Measurements from ENCODE around the gene SMIM23. TPM values are rescaled to one million over a fixed set of nuclear protein-coding genes. Genes with fewer than 3 reads are reported as not detected.
"Not testable (repeated sequence)": the region's sequence is repeated elsewhere in the genome, so short reads cannot be mapped to it uniquely, and the experiment has no call there.

The SMIM23 gene
- total RNA-seq, 1 donor from 2014 or later = not detected

DNA sequence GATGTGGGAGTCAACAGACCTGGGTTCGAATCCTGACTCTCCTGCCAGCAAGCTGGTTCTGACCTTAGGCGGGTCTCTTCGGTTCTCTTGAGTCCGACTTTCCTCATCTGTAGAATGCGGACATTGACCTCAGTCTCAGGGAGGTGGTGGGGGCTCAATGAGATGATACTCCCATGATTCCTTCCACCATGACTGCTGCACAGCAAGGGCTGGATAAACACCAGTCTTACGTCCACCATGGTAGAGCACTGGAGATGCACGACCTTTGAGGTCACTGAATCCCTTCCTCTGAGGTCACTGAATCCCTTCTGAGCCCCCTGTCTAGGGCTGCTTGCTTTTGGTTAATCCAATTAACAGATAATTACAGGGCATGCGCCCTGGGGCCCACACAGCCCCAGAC lies 12.5 kb upstream of the SMIM23 start:
- no peak for DNase-seq (ENCODE audit: low spot score)

DNA sequence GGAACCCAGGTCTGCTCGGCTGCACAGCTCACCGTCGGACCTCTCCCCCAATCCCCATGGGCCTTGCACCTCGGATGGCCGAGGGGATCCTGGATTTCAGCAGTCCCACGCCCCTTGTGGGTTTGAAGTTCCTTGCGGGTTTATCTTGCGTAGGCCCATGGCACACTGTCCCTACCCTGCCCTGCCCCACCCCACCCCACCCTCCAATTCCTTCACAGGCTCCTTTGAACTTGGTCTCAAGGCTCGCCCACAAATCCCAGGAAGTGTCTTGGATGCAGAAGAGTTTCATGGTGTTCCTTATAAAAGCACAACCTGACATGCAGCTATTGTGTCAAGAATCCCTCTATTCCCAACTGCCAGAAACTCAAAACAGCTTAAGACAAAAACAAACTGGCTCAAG lies 11.2 kb upstream of the SMIM23 start:
- DNase-seq (ENCODE audit: low spot score) = no peak

DNA sequence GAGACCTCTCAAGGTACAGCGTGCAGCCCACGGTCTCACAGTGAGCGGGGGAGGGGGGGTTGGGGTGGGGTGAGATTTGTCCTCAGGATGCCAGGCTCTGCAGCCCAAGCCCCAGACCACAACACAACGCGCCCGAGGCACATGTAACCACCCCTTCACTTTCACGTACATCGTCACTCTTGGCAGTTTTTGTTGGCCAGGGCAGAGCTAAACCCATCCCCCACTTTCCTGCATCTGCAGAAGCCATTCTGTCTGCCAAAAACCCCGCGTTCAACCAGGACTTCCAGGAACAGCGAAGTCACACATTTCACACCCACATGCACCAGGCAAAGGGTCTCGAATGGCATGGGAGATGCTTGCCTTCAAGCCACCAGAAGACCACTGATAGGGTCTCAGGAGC lies 9.4 kb upstream of the SMIM23 start:
- DNase-seq (ENCODE audit: low spot score) = no peak

GRCh38 chr5:171776770-171777759 lies 8.6 kb upstream of the SMIM23 start:
- no peak for DNase-seq (ENCODE audit: low spot score)

DNA sequence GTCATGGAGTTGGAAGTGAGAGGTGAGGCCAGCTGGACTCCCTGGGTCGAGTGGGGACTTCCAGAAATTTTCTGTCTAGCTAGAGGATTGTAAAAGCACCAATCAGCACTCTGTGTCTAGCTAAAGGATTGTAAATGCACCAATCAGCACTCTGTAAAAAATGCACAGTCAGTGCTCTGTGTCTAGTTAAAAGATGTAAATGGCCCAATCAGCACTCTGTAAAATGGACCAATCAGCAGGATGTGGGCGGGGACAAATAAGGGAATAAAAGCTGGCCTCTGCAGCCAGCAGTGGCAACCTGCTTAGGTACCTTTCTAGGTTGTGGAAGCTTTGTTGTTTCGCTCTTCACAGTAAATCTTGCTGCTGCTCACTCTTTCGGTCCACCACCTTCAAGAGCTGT lies 3.9 kb upstream of the SMIM23 start:
- DNase-seq (ENCODE audit: low spot score) = not testable (repeated sequence)

- DNase-seq (ENCODE audit: low spot score) = no peak
These were observed 3.2 kb upstream of the SMIM23 start for GRCh38 chr5:171782332-171782966.

GRCh38 chr5:171783051-171783450 lies 2.6 kb upstream of the SMIM23 start:
- no peak for DNase-seq (ENCODE audit: low spot score)

DNA sequence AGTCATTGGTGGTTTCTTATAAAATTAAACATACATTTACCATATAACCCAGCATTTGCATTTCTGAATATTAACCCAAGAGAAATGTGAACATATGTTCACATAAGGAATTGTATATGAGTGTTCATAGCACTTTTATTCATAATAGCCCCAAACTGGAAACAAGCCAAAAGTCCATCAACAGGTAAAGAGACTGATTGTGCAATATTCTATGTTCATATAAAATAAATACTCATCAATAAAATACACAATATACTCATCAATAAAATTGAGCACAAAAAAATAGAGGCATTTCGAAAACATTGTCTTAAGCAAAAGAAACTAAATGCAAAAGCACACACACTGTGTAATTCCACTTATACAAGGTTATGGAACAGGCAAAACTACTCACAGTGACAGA lies 3.7 kb downstream of the SMIM23 start:
- DNase-seq (ENCODE audit: low spot score) = no peak

- DNase-seq (ENCODE audit: low spot score) = no peak
These were observed 4.8 kb downstream of the SMIM23 start for GRCh38 chr5:171790408-171790807.

DNA sequence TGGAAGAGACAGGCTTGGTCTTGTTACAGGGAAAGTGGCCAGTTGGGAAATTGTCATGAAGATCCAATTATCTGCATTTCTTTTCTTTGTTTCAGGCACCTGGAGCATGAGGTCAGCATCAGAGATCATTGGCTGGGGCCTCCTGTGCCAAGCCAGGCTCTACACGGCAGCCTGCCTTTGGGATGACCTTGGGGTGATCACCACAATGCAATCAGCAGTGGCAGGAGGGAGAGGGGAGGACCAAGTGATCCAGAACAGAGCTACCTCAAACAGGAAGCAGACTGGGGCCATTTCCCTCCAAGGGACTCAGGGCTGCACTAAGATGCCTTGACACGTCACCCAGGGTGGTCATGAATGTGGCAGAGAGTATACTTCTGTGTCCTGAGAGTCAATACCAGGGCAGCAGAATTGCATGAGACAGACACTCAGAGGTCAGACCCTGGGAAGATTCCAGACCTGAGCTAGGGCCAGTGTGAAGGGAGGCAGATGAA lies 8.9 kb downstream of the SMIM23 start:
- DNase-seq (ENCODE audit: low spot score) = no peak

- DNase-seq (ENCODE audit: low spot score) = no peak
These were observed 9.8 kb downstream of the SMIM23 start for GRCh38 chr5:171795381-171795780.

DNA sequence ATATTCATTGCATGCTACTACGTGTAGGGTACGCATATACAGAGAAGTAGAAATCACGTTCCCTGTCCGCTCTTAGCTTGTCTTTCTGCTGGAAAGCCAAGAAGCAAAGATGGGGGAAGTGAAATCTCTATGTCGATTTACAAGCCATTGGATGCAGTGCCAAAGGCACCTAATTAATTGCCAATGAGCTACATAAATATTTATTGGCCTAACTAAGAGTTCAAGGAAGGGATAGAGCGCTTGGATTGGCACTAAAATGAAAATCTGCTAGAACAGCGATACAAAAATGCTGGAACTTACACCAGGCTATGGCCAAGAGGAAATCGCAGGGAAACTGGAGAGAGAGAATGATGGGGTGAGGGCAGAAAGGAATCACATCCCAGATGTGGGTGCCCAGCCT lies 10.8 kb downstream of the SMIM23 start:
- no peak for DNase-seq (ENCODE audit: low spot score)

- DNase-seq (ENCODE audit: low spot score) = no peak
These were observed 11.9 kb downstream of the SMIM23 start for GRCh38 chr5:171797543-171797942.

GRCh38 chr5:171798418-171798817 lies 12.8 kb downstream of the SMIM23 start:
- no peak for DNase-seq (ENCODE audit: low spot score)

- DNase-seq (ENCODE audit: low spot score) = no peak
These were observed 16.2 kb downstream of the SMIM23 start for GRCh38 chr5:171801839-171802238.

GRCh38 chr5:171805746-171806145 lies 20.1 kb downstream of the SMIM23 start:
- no peak for DNase-seq (ENCODE audit: low spot score)

GRCh38 chr5:171806976-171807747 lies 21.5 kb downstream of the SMIM23 start:
- DNase-seq (ENCODE audit: low spot score) = no peak

- DNase-seq (ENCODE audit: low spot score) = no peak
These were observed 22.8 kb downstream of the SMIM23 start for GRCh38 chr5:171808453-171808852.

GRCh38 chr5:171808951-171809350 lies 23.3 kb downstream of the SMIM23 start:
- no peak for DNase-seq (ENCODE audit: low spot score)

- no peak for DNase-seq (ENCODE audit: low spot score)
These were observed 24.6 kb downstream of the SMIM23 start for GRCh38 chr5:171810227-171810626.

DNA sequence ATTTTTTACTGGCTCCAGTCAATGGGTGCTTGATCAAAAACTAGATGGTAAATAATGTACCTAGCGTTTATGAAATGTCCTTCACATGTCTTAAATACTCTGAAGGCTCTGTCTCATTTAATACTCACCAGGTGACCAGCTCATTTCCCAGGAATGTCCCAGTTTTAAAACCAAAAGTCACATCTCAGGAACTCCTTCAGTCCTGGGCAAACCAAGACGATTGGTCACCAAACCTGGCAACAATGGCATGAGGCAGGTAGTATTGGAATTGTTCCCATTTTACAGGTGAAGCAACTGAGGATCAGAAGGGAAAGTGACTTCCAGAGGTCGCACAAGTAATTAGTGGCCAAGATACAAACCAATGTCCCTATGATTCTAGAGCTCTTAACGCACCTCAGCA lies 27.7 kb downstream of the SMIM23 start:
- no peak for DNase-seq (ENCODE audit: low spot score)

- DNase-seq (ENCODE audit: low spot score) = no peak
These were observed 28.3 kb downstream of the SMIM23 start for GRCh38 chr5:171813813-171814490.

Data from ureter (tissue), 1 donor.